PC-9 (cell line): ENCODE measurements around the gene ZNF319. TPM values are rescaled to one million over a fixed set of nuclear protein-coding genes. Genes with fewer than 3 reads are reported as not detected.

Experiments
- BruUV-seq: library from RNA; stranded (reverse); fragments of 400-500 nt; replicated peaks from 2 replicates; lab custom pipeline; 2021; lab: Mats Ljungman, UMichigan
- CTCF ChIA-PET: fragments of 300-600 bp; sonication (Branson Sonifier 250); formaldehyde crosslinking; loops from one replicate; lab custom pipeline; 2022; ENCODE audit warnings: antibody characterized with exemption; lab: Charles Lee
- POLR2A ChIA-PET: fragments of 300-600 bp; sonication (Branson Sonifier 250); formaldehyde crosslinking; loops from one replicate; lab custom pipeline; 2022; ENCODE audit warnings: antibody characterized with exemption; ENCODE audit not compliant: unreplicated experiment; lab: Charles Lee
- DNase-seq, 2 experiments: peaks; one replicate each; pipeline versions ENCODE4 v3.0.0 to v3.0.0-alpha.2; 2015 to 2022; ENCODE audit warnings: mixed read lengths in 1 of 2
- H2AFZ ChIP-seq: fragments of 200-600 bp; sonication (generic); 2 replicates; pipeline ENCODE4 v1.8.1; 2017; ENCODE audit warnings: antibody characterized with exemption
- H3F3A ChIP-seq: fragments of 200-600 bp; sonication (generic); 2 replicates; pipeline ENCODE4 v1.8.1; 2017; ENCODE audit warnings: antibody characterized with exemption, mild to moderate bottlenecking, low read depth; ENCODE audit not compliant: insufficient read depth
- H3K27ac ChIP-seq: fragments of 200-600 bp; sonication (generic); 2 replicates; pipeline ENCODE4 v1.6.1; 2016; ENCODE audit warnings: mixed run types
- H3K27me3 ChIP-seq: fragments of 200-600 bp; sonication (generic); 2 replicates; pipeline ENCODE4 v1.6.1; 2016; ENCODE audit warnings: low read depth, mixed run types; ENCODE audit not compliant: insufficient read depth
- H3K36me3 ChIP-seq: fragments of 200-600 bp; sonication (generic); 2 replicates; pipeline ENCODE4 v1.6.1; 2016; ENCODE audit warnings: low read depth, mixed run types
- H3K4me1 ChIP-seq: fragments of 200-600 bp; sonication (generic); replicated peaks from 2 replicates; pipeline ENCODE4 v1.6.1; 2016; ENCODE audit warnings: mixed run types; ENCODE audit not compliant: insufficient read depth
- H3K4me2 ChIP-seq: fragments of 200-600 bp; sonication (generic); 2 replicates; pipeline ENCODE4 v1.6.1; 2017; ENCODE audit warnings: mixed run types
- H3K4me3 ChIP-seq: fragments of 200-600 bp; sonication (generic); 2 replicates; pipeline ENCODE4 v1.6.1; 2016; ENCODE audit warnings: mixed run types
- H3K79me2 ChIP-seq: fragments of 200-600 bp; sonication (generic); 2 replicates; pipeline ENCODE4 v1.6.1; 2017; ENCODE audit warnings: low read depth, mixed run types
- H3K9me2 ChIP-seq: fragments of 200-600 bp; sonication (generic); 2 replicates; pipeline ENCODE4 v1.8.1; 2017; ENCODE audit warnings: mild to moderate bottlenecking; ENCODE audit not compliant: insufficient read depth
- H3K9me3 ChIP-seq: fragments of 200-600 bp; sonication (generic); 2 replicates; pipeline ENCODE4 v1.8.1; 2016; ENCODE audit warnings: low read depth; ENCODE audit not compliant: insufficient read depth
- H4K20me1 ChIP-seq: fragments of 200-600 bp; sonication (generic); 2 replicates; pipeline ENCODE4 v1.8.1; 2017; ENCODE audit not compliant: insufficient read depth
- CTCF ChIP-seq: fragments of 200-600 bp; sonication (generic); conservative IDR thresholded peaks from 2 replicates; pipeline ENCODE4 v1.6.1; 2017; ENCODE audit warnings: mixed run types, antibody characterized with exemption, mild to moderate bottlenecking, moderate library complexity
- EZH2 ChIP-seq: fragments of 200-600 bp; sonication (generic); IDR thresholded peaks from 2 replicates; pipeline ENCODE4 v1.8.0; 2017; ENCODE audit warnings: antibody characterized with exemption, low read depth
- intact Hi-C: fragments of 100-400 bp; cut with micrococcal nuclease; formaldehyde crosslinking; loops from one replicate; pipeline ENCODE4 v1.10.0; 2022; ENCODE audit not compliant: unreplicated experiment
- total RNA-seq: library from RNA; stranded (reverse); gene quantifications from 2 replicates; pipeline ENCODE4 v1.2.3, GENCODE V29; 2021

The ZNF319 gene
- total RNA-seq, 1 experiment from 2014 or later, result 11.0 TPM

DNA sequence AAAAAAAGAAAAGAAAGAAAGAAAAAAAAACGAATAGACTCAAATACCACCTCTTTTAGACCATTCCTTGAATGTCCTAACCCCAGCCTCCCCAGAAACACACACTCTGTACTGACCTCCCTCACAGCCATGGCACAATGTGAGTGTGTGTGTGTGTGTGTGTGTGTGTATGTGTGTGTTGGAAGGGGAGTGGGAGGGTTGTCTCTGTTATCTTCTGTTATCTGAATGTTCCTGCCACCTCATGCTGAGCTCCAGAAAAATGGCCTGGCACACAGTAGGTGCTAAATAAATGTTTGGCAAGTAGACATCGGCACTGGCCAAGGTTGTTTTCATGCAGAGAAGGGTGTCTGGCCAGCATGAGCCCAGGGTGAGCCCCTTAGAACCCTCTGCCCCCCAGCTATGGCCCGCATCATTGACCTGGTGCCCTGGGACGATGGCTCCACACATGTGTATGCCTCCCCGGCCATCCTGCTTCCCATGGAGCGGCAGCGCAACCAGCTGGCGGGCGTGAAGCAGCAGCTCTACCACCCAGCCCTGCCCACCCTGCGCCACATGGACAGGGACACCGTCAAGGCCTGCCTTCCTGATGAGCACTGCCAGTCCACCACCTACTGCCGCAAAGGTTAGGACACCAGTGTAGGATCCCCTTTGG, 22.9 kb downstream of the ZNF319 start:
- H3K79me2 ChIP-seq, result no peaks in the 10 kb centered on the region
- no peak overlapping the region for H3K4me3 ChIP-seq
- peaks cover 11% of the 10 kb centered on the region; the same call in 1 of the 2 replicates for H3F3A ChIP-seq
- no peaks in the 10 kb centered on the region for H3K36me3 ChIP-seq
- no peak overlapping the region for H3K27ac ChIP-seq
- CTCF ChIA-PET, result interaction anchor here (0.7 kb wide), 1 partner anchor 76 kb away, joined by 9 read pairs; no protein-coding TSS in a partner anchor
- H3K9me2 ChIP-seq, result no peaks in the 10 kb centered on the region
- intact Hi-C loops, result no loop called here
- no TSS peak for BruUV-seq
- POLR2A ChIA-PET, result no interaction called here
- H3K4me2 ChIP-seq, result no peak overlapping the region
- no peak for DNase-seq
- TF ChIP-seq CTCF, result no peak
- peaks cover 15% of the 10 kb centered on the region for H3K4me1 ChIP-seq
- H3K27me3 ChIP-seq, result no peaks in the 10 kb centered on the region
- H2AFZ ChIP-seq, result no peak overlapping the region
- H4K20me1 ChIP-seq, result no peaks in the 10 kb centered on the region
- no peaks in the 10 kb centered on the region for H3K9me3 ChIP-seq

GRCh38 chr16:57976331-57976796, 24.1 kb downstream of the ZNF319 start:
- POLR2A ChIA-PET, result no interaction called here
- CTCF ChIA-PET, result no interaction called here
- TF ChIP-seq CTCF (no peak), EZH2 (no peak)
- Histone ChIP-seq H3K27me3 (no peaks in the 10 kb centered on the region), H3K27ac (peak overlapping the region; percentile 37), H3F3A (peaks cover 11% of the 10 kb centered on the region; the same call in 1 of the 2 replicates), H4K20me1 (no peaks in the 10 kb centered on the region), H3K4me1 (peaks cover 15% of the 10 kb centered on the region), H2AFZ (no peak overlapping the region), H3K9me3 (no peaks in the 10 kb centered on the region), H3K4me3 (no peak overlapping the region), H3K36me3 (no peaks in the 10 kb centered on the region), H3K9me2 (no peaks in the 10 kb centered on the region), H3K4me2 (peak overlapping the region; percentile 29), H3K79me2 (no peaks in the 10 kb centered on the region)
- peak; percentile 45 to 62 for DNase-seq
- intact Hi-C loops, result no loop called here
- BruUV-seq, result no TSS peak

DNA sequence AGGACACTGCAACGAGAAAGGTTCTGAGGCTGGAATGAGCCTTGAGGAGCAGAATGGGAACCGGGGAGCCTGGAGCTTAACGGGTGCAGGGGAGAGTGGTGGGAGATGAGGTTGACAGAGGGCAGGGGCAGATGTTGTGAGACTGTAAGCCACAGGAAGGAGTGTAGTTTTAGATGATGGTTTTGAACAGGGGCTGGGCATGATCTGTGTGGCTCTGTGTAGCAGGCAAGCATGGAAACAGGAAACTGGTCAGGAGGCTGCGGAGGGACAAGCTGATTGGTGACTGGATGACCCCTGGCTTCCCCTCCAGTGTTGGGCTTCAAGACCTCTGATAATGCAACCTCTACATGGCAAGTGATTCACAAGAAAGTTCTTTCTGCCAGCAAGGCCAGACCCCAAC, 28.2 kb downstream of the ZNF319 start:
- no peaks in the 10 kb centered on the region for H3K9me3 ChIP-seq
- no peaks in the 10 kb centered on the region for H3K27me3 ChIP-seq
- H2AFZ ChIP-seq, result no peak overlapping the region
- CTCF ChIA-PET, result no interaction called here
- no peaks in the 10 kb centered on the region for H3K79me2 ChIP-seq
- no TSS peak for BruUV-seq
- no peak overlapping the region for H3K27ac ChIP-seq
- H3K4me3 ChIP-seq, result no peak overlapping the region
- peaks cover 15% of the 10 kb centered on the region for H3K4me1 ChIP-seq
- H3K9me2 ChIP-seq, result no peaks in the 10 kb centered on the region
- POLR2A ChIA-PET, result no interaction called here
- peaks cover 12% of the 10 kb centered on the region; the same call in 1 of the 2 replicates for H3F3A ChIP-seq
- intact Hi-C loops, result no loop called here
- H3K36me3 ChIP-seq, result no peaks in the 10 kb centered on the region
- TF ChIP-seq CTCF (no peak), EZH2 (no peak)
- H4K20me1 ChIP-seq, result no peaks in the 10 kb centered on the region
- H3K4me2 ChIP-seq, result no peak overlapping the region
- DNase-seq, result no peak
